Kidney (tissue), 14 donors: ENCODE results near the gene LHPP. TPM values are rescaled to one million over a fixed set of nuclear protein-coding genes. Genes with fewer than 3 reads are reported as not detected.

Experiments
- DNase-seq, 5 donors: peaks; one replicate each; pipeline ENCODE4 v3.0.0-alpha.2; 2013 to 2020
- FAIRE-seq: peaks from 2 replicates; lab custom pipeline; 2012; peaks lifted over from hg19 to GRCh38; lab: Jason Lieb, UNC
- H3K27ac ChIP-seq, 2 donors: one replicate each; pipeline ENCODE4 v1.7.0; 2013; ENCODE audit warnings: low read depth in 2 of 2, low read length in 2 of 2, inconsistent platforms in 1 of 2
- H3K27me3 ChIP-seq: one replicate; pipeline ENCODE4 v1.7.1; 2013; ENCODE audit warnings: low read length, inconsistent platforms; ENCODE audit not compliant: control insufficient read depth, insufficient read depth
- H3K36me3 ChIP-seq, 3 donors: one replicate each; pipeline versions ENCODE4 v1.7.0 to v1.7.1; 2013; ENCODE audit warnings: low read length in 3 of 3, control low read depth in 1 of 3, inconsistent platforms in 1 of 3; ENCODE audit not compliant: insufficient read depth in 3 of 3, control insufficient read depth in 2 of 3
- H3K4me1 ChIP-seq, 3 donors: one replicate each; pipeline versions ENCODE4 v1.7.0 to v1.7.1; 2013; ENCODE audit warnings: low read length in 3 of 3, inconsistent platforms in 1 of 3, low read depth in 1 of 3; ENCODE audit not compliant: control insufficient read depth in 2 of 3, insufficient read depth in 2 of 3
- H3K4me3 ChIP-seq, 3 donors: one replicate each; pipeline versions ENCODE4 v1.7.0 to v1.8.1; 2013; ENCODE audit warnings: low read length in 3 of 3, control low read depth in 1 of 3, inconsistent platforms in 1 of 3
- H3K9ac ChIP-seq, 3 donors: one replicate each; pipeline versions ENCODE4 v1.7.0 to v1.7.1; 2013; ENCODE audit warnings: low read length in 3 of 3, control low read depth in 1 of 3, inconsistent platforms in 1 of 3
- H3K9me3 ChIP-seq, 3 donors: one replicate each; pipeline versions ENCODE4 v1.7.0 to v1.7.1; 2013; ENCODE audit warnings: low read length in 3 of 3, control low read depth in 1 of 3, inconsistent platforms in 1 of 3; ENCODE audit not compliant: control insufficient read depth in 2 of 3, insufficient read depth in 1 of 3
- CTCF ChIP-seq: IDR thresholded peaks from 3 replicates; pipeline ENCODE4 v1.5.1; 2012; ENCODE audit warnings: mild to moderate bottlenecking, moderate library complexity, borderline replicate concordance; ENCODE audit not compliant: insufficient read depth; ENCODE audit errors: extremely low read depth
- intact Hi-C: fragments of 100-400 bp; cut with DNase I; formaldehyde crosslinking; loops from one replicate; pipeline ENCODE4 v1.11.1; 2022
- polyA plus RNA-seq: library from polyadenylated mRNA; stranded (reverse); fragments of 350-450 nt; fragmentation: Illumina TruSeq; extraction: RNeasy Lipid Tissue Mini Kit (QIAGEN cat#74804); gene quantifications from one replicate; pipeline ENCODE4 v1.2.3, GENCODE V29; 2014; ENCODE audit warnings: low read depth, low replicate concordance; ENCODE audit not compliant: insufficient read depth
- total RNA-seq: library from RNA; stranded (reverse); fragmentation: NEBNext Ultra II Directional; extraction: Animal tissue kit (Norgen Biotek cat#: 25700); gene quantifications from one replicate; pipeline ENCODE4 v1.2.1, GENCODE V29; 2021
- donor health status: control.
- donor health status: control.
- donor health status: control.
- donor health status: control.
- donor health status: control.
- donor health status: DM: yes; HTN: yes; CAD: no.
- donor health status: Normal renal cell carcinoma (clear cell type).

Gene LHPP
- total and polyA plus RNA-seq, 2 donors from 2014 or later: 16.6 to 52.5 TPM

DNA sequence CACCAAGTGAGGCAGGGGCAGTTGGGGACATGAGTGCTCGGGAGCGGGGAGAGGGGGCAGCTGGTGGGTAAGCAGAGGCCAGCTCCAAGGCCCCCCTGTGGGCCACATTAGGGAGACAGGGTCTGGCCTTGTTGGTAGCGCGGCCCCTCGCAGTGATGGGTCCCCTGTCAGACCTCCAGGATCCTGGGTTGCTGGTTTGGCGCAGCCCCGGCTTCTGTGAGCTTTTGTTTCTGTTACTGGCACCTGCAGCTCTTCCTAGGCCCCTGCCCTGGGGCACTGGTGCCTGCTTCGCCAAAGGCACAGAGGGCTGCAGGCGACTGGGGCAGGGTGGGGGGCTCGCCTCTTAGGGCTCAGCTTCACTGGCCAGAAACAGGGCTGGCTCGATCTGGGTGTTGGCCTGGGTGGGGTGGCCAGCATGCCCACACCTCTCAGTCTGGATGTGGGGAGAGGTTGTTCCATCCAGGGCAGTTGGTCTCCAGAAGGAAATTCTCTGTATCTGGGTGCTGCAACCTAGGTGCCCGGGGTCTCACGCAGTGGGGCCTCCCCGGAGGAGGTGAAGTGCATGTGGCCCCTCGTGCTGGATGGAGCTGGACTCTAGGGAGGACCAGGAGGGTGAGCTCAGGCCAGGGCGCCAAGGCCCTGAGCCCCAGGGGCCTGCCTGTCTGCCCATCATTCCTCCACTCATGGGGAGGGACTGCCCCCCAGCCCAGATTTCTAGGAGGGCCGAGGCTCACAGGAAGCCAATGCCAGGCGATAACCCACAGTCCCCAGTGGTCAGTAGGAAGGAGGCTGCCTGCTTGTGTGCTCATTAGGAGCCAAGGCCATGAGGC lies 138.6 kb downstream of the LHPP start:
- H3K9ac ChIP-seq: no peak overlapping the region
- TF ChIP-seq CTCF: no peak
- no peaks in the 10 kb centered on the region for H3K9me3 ChIP-seq
- no peak overlapping the region for H3K27ac ChIP-seq
- DNase-seq: peak in 1 of 5 donors; percentile 71
- H3K36me3 ChIP-seq: no peaks in the 10 kb centered on the region
- intact Hi-C loops: no loop called here
- no peak overlapping the region for H3K4me3 ChIP-seq
- H3K27me3 ChIP-seq: no peaks in the 10 kb centered on the region
- no peak for FAIRE-seq
- H3K4me1 ChIP-seq: peaks cover 0 to 4% (median 2%) of the 10 kb centered on the region in 3 donors

- FAIRE-seq (no peak), DNase-seq (no peak)
- Histone ChIP-seq H3K27ac (no peak overlapping the region), H3K27me3 (no peaks in the 10 kb centered on the region), H3K4me1 (peaks cover 0 to 4% (median 3%) of the 10 kb centered on the region in 3 donors), H3K36me3 (no peaks in the 10 kb centered on the region), H3K9me3 (no peaks in the 10 kb centered on the region), H3K4me3 (no peak overlapping the region), H3K9ac (no peak overlapping the region)
- intact Hi-C loops: no loop called here
- no peak for TF ChIP-seq CTCF
These were observed 139.4 kb downstream of the LHPP start for GRCh38 chr10:124601016-124601415.

GRCh38 chr10:124601431-124602120 lies 140.0 kb downstream of the LHPP start:
- no peak for TF ChIP-seq CTCF
- peaks cover 0 to 5% (median 3%) of the 10 kb centered on the region in 3 donors for H3K4me1 ChIP-seq
- intact Hi-C loops: no loop called here
- no peak overlapping the region for H3K9ac ChIP-seq
- FAIRE-seq (no peak), DNase-seq (peak in 4 of 5 donors; percentile 49 to 80 (median 63))
- H3K27ac ChIP-seq: no peak overlapping the region
- no peaks in the 10 kb centered on the region for H3K36me3 ChIP-seq
- no peak overlapping the region for H3K4me3 ChIP-seq
- no peaks in the 10 kb centered on the region for H3K27me3 ChIP-seq
- no peaks in the 10 kb centered on the region for H3K9me3 ChIP-seq
